ENCODE measurements around the gene G6PC1. TPM values are rescaled to one million over a fixed set of nuclear protein-coding genes. Genes with fewer than 3 reads are reported as not detected.
"Not testable (repeated sequence)": the region's sequence is repeated elsewhere in the genome, so short reads cannot be mapped to it uniquely, and the experiment has no call there.

The G6PC1 gene
- polyA plus RNA-seq, 1 experiment = not detected

DNA sequence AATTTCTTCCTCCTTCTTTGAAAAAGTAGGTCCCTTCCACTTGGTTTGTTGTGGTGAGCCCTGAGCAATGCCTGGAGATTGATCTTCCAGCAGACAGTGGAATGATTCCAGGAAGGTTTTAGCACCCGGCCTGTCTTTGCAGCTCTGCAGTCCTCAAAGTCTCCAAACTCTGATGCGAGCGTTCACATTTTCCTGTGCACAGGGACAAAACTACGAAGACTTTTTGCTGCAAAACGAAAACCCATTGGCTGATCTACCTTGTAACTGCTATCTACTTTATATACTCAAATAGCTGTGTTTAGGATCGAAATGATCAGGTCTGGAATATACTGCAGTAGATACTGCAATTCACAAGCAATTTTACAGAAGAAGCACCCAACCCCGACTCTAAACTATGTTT lies 21.7 kb downstream of the G6PC1 start:
- no peak for DNase-seq (ENCODE audit: low read depth, low spot score)

DNA sequence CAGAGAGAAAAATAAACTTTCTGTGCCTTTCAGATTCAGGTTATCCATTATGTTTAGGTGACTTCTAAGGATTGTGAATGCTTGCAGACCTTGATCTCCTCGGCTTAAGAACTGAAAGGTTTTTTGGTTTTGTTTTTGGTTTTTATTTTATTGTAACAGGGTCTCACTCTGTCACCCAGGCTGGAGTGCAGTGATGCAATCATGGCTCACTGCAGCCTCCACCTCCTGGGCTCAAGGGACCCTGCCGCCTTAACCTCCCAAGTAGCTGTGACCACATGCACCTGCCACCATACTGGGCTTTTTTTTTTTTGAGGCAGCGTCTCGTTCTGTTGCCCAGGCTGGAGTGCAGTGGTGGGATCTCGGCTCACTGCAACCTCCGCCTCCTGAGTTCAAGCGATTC lies 22.9 kb downstream of the G6PC1 start:
- H3K9me3 ChIP-seq (ENCODE audit: control insufficient read depth, insufficient read depth, low read length); CTCF ChIA-PET; H3K27ac ChIP-seq (ENCODE audit: low read depth, low read length); H3K4me3 ChIP-seq (ENCODE audit: low read depth, low read length); POLR2A ChIA-PET; DNase-seq (ENCODE audit: low read depth, low spot score): not testable (repeated sequence)
- peaks cover 21% of the 10 kb centered on the region for H3K27me3 ChIP-seq (ENCODE audit: control insufficient read depth, insufficient read depth, low read length)

More for the DNA sequence above, 21.7 kb downstream of the G6PC1 start:
- ChIA-PET CTCF (interaction anchor here (0.6 kb wide), 1 partner anchor 96 kb away, joined by 5 read pairs; no protein-coding TSS in a partner anchor), POLR2A (no interaction called here)
- Histone ChIP-seq H3K9me3 (ENCODE audit: control insufficient read depth, insufficient read depth, low read length) (no peaks in the 10 kb centered on the region), H3K27me3 (ENCODE audit: control insufficient read depth, insufficient read depth, low read length) (peaks cover 21% of the 10 kb centered on the region), H3K4me3 (ENCODE audit: low read depth, low read length) (no peak overlapping the region), H3K27ac (ENCODE audit: low read depth, low read length) (no peak overlapping the region)
- TF ChIP-seq CTCF (IDR thresholded peaks at IDR 0.05; ENCODE audit: low read depth, low read length) = no peak

DNA sequence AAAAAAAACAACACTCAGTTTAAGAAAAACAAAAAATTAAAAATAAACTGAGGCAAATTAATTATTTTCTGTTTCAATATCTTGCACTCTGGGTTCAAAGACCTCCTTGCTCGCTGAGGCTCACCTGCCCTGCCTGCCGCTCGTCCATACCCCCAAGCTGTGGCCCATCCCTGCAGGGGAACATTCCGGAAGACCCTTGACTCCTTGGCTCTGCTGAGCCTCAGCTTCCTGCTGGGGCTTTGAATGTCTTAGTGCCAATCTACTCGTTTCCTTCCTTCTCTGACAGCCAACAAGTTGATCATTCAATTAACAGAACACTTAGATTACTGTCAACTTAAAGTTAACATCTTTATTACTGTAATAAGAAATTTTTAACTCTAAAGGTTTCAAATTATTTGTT lies 24.3 kb downstream of the G6PC1 start:
- Histone ChIP-seq H3K27ac (ENCODE audit: low read depth, low read length) (no peak overlapping the region), H3K4me3 (ENCODE audit: low read depth, low read length) (no peak overlapping the region), H3K27me3 (ENCODE audit: control insufficient read depth, insufficient read depth, low read length) (peaks cover 17% of the 10 kb centered on the region), H3K9me3 (ENCODE audit: control insufficient read depth, insufficient read depth, low read length) (no peaks in the 10 kb centered on the region)
- ChIA-PET POLR2A (no interaction called here), CTCF (interaction anchor here (0.7 kb wide), 1 partner anchor 101 kb away, joined by 3 read pairs; the partner anchor contains the start of gene BECN1)
- TF ChIP-seq CTCF (IDR thresholded peaks at IDR 0.05; ENCODE audit: low read depth, low read length) = no peak
- no peak for DNase-seq (ENCODE audit: low read depth, low spot score)

DNA sequence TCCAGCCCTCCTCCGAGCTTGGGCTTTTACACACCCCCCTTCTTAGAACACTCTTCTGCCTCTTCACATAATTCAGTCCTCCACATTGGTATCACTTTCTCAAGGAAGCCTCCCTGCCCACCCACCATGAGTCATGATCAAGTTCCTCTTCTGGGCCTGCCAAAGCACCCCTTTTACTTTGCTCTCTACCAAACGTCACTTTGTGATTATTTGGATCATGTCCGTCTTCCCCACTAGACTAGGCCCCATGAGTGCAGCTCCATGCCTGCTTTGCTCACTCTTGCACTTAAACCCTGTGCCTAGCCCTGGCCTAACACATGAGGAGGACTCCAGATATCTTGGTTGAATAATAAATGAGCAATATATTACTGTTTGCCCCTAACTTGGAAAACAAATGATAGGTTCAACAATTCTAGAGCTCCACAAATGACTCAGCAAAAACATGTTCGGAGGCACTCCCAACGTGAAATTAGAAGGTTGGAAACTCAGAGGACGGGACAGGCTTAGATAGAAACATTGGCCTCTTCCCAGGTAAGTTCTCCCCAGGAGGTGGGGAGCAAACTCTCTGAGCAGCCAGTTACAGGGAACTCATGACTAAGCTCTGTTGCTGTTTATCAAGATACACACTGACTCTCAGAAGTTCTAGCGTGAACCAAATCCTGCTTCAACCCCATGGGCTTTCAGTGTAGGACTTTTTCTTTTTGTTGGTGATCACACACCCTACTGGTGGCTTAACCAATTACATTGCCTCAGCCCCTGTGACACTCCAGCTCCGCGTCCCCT lies 28.3 kb downstream of the G6PC1 start:
- Histone ChIP-seq H3K27me3 (ENCODE audit: control insufficient read depth, insufficient read depth, low read length) (peaks cover 5% of the 10 kb centered on the region), H3K27ac (ENCODE audit: low read depth, low read length) (peak overlapping the region; percentile 63), H3K4me3 (ENCODE audit: low read depth, low read length) (no peak overlapping the region), H3K9me3 (ENCODE audit: control insufficient read depth, insufficient read depth, low read length) (no peaks in the 10 kb centered on the region)
- TF ChIP-seq CTCF (IDR thresholded peaks at IDR 0.05; ENCODE audit: low read depth, low read length) = peak; percentile 65
- ChIA-PET CTCF (interaction anchor here (0.5 to 3.1 kb wide), 24 partner anchors 9 to 207 kb away, joined by 3 to 64 read pairs (median 4); partner anchors contain the start of genes AOC2 and BECN1), POLR2A (interaction anchor here (0.5 to 1.4 kb wide), 6 partner anchors 26 to 246 kb away, joined by 3 to 8 read pairs (median 5); partner anchors contain the start of gene RPL27)
- DNase-seq (ENCODE audit: low read depth, low spot score) = peak; percentile 52

DNA sequence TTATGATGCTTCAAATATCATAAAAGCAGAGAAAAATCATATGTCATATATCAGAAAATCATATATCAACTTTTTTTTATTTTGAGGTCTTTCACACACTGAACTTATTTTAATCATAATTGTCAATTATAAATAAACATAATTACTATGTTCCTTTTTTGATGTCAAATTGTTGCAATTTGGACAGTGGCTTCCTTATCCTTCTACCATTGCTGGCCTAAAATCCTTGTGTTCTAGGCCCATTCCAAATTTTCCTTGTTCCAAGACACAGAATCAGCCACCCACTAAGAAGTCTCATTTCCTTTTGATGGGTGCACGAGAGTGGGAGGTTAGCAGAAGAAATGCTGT lies 28.9 kb downstream of the G6PC1 start:
- ChIA-PET CTCF (interaction anchor here (0.7 to 3.1 kb wide), 16 partner anchors 8 to 118 kb away, joined by 3 to 64 read pairs (median 4); partner anchors contain the start of genes AOC2 and BECN1), POLR2A (interaction anchor here (0.5 to 1.4 kb wide), 5 partner anchors 26 to 247 kb away, joined by 3 to 8 read pairs (median 5); partner anchors contain the start of gene RPL27)
- TF ChIP-seq CTCF (IDR thresholded peaks at IDR 0.05; ENCODE audit: low read depth, low read length) = no peak
- no peaks in the 10 kb centered on the region for H3K9me3 ChIP-seq (ENCODE audit: control insufficient read depth, insufficient read depth, low read length)
- peaks cover 6% of the 10 kb centered on the region for H3K27me3 ChIP-seq (ENCODE audit: control insufficient read depth, insufficient read depth, low read length)
- no peak for DNase-seq (ENCODE audit: low read depth, low spot score)
- peak overlapping the region; percentile 63 for H3K27ac ChIP-seq (ENCODE audit: low read depth, low read length)
- no peak overlapping the region for H3K4me3 ChIP-seq (ENCODE audit: low read depth, low read length)
